ENCODE measurements around the gene ITGAE.

DNA sequence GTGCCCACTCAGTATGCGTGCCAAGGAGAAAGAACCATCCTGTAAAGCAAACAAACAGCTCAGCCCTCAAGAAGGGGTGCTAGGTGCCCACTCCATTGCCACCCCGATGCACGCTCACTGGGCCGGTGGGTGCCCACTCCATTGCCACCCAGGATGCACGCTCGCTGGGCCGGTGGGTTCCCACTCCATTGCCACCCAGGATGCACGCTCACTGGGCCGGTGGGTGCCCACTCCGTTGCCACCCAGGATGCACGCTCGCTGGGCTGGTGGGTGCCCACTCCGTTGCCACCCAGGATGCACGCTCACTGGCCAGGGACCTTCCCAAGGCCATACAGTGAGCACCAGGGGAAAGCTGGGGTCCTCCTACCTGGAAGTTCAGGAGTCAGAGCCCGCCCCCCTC lies 49.2 kb downstream of the ITGAE start:
- TF ChIP-seq, protein P1, sequence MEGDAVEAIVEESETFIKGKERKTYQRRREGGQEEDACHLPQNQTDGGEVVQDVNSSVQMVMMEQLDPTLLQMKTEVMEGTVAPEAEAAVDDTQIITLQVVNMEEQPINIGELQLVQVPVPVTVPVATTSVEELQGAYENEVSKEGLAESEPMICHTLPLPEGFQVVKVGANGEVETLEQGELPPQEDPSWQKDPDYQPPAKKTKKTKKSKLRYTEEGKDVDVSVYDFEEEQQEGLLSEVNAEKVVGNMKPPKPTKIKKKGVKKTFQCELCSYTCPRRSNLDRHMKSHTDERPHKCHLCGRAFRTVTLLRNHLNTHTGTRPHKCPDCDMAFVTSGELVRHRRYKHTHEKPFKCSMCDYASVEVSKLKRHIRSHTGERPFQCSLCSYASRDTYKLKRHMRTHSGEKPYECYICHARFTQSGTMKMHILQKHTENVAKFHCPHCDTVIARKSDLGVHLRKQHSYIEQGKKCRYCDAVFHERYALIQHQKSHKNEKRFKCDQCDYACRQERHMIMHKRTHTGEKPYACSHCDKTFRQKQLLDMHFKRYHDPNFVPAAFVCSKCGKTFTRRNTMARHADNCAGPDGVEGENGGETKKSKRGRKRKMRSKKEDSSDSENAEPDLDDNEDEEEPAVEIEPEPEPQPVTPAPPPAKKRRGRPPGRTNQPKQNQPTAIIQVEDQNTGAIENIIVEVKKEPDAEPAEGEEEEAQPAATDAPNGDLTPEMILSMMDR (IDR thresholded peaks at IDR 0.05): no peak
- TF ChIP-seq POLR2A (IDR thresholded peaks at IDR 0.05): no peak
